Neuron (in vitro differentiated cells): ENCODE results near the gene ASB16.

Source experiments
- H2AFZ ChIP-seq: one replicate; pipeline ENCODE4 v1.6.1; 2013; ENCODE audit warnings: low read depth, mild to moderate bottlenecking, inconsistent platforms, low read length, moderate library complexity
- H3K27me3 ChIP-seq: one replicate; pipeline ENCODE4 v1.6.1; 2013; ENCODE audit warnings: low read length; ENCODE audit not compliant: insufficient read depth
- H3K36me3 ChIP-seq: one replicate; pipeline ENCODE4 v1.6.1; 2013; ENCODE audit warnings: low read length; ENCODE audit not compliant: insufficient read depth
- H3K4me1 ChIP-seq: one replicate; pipeline ENCODE4 v1.6.1; 2013; ENCODE audit warnings: low read length; ENCODE audit not compliant: insufficient read depth
- H3K4me3 ChIP-seq: 2 replicates; pipeline ENCODE4 v1.5.1; 2013; ENCODE audit warnings: mild to moderate bottlenecking, low read length, moderate library complexity
- H3K9me3 ChIP-seq: one replicate; pipeline ENCODE4 v1.6.1; 2013; ENCODE audit warnings: low read length

The ASB16 gene

DNA sequence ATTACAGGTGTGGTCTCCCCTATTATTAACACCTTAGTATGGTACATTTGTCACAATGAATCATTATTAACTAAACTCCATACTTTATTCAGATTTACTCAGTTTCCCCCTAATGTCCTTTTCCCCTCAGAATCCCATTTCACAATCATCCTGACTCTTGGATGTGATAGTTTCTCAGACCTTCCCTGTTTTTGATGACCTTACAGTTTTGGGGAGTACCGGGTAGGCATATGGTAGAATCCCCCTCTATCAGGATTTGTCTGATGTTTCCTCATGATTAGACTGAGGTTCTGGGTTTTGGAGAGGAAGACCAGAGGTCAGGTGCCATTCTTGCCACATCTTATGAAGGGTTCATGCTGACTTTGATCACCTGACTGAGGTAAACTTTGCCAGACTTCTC lies 6.0 kb upstream of the ASB16 start:
- no peak overlapping the region for H2AFZ ChIP-seq
- peaks cover 17% of the 10 kb centered on the region for H3K36me3 ChIP-seq
- H3K4me1 ChIP-seq = peaks cover 4% of the 10 kb centered on the region
- no peaks in the 10 kb centered on the region for H3K9me3 ChIP-seq
- H3K4me3 ChIP-seq = no peak overlapping the region
- no peaks in the 10 kb centered on the region for H3K27me3 ChIP-seq

DNA sequence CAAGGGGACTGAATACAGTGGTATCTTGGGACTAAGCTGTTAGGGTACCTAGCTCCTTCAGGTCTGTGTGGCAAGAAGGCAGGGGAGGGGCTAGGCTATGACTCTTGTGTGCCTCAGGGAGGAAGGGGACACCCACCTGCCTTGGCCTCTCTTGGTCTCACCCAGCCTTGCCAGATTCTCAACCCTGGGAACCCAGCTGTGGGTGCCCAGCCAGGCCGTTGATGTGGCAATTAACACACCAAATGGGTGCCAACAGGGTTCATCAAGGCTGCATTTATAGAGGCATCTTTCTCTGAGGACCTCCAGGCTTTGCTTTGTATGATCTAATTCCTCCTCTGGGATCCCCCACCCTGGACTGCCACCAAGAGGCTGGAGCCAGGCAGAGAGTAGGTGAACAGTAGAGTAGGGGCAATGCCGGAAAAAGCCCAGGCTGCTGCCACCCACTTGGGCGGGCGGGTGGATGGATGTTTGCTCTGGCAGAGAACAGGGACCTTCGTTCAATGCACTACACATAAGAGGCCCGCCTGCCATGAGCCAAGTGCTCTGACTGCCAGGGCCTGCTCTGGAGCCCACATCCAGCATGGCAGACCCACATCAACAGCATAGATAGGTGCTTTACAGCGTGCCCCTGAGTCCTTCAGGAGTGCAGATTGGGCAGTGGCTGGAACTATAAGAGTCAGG lies 3.2 kb upstream of the ASB16 start:
- H3K4me3 ChIP-seq = no peak overlapping the region
- H3K4me1 ChIP-seq = peaks cover 4% of the 10 kb centered on the region
- H3K27me3 ChIP-seq = no peaks in the 10 kb centered on the region
- H3K9me3 ChIP-seq = no peaks in the 10 kb centered on the region
- H3K36me3 ChIP-seq = peaks cover under 1% of the 10 kb centered on the region
- H2AFZ ChIP-seq = no peak overlapping the region

GRCh38 chr17:44170135-44170498 lies 387 bp upstream of the ASB16 start:
- Histone ChIP-seq H2AFZ (no peak overlapping the region), H3K27me3 (no peaks in the 10 kb centered on the region), H3K9me3 (no peaks in the 10 kb centered on the region), H3K4me1 (peaks cover 4% of the 10 kb centered on the region), H3K36me3 (no peaks in the 10 kb centered on the region), H3K4me3 (no peak overlapping the region)

- Histone ChIP-seq H3K27me3 (no peaks in the 10 kb centered on the region), H2AFZ (no peak overlapping the region), H3K4me3 (no peak overlapping the region), H3K36me3 (peaks cover 14% of the 10 kb centered on the region), H3K4me1 (peaks cover 4% of the 10 kb centered on the region), H3K9me3 (no peaks in the 10 kb centered on the region)
Observed at GRCh38 chr17:44171931-44172455, 1.5 kb downstream of the ASB16 start.

GRCh38 chr17:44174427-44174826 lies 3.9 kb downstream of the ASB16 start:
- H3K36me3 ChIP-seq = peaks cover 29% of the 10 kb centered on the region
- H3K4me3 ChIP-seq = no peak overlapping the region
- no peaks in the 10 kb centered on the region for H3K27me3 ChIP-seq
- no peak overlapping the region for H2AFZ ChIP-seq
- no peaks in the 10 kb centered on the region for H3K4me1 ChIP-seq
- no peaks in the 10 kb centered on the region for H3K9me3 ChIP-seq

GRCh38 chr17:44176257-44176656 lies 5.8 kb downstream of the ASB16 start:
- Histone ChIP-seq H3K27me3 (no peaks in the 10 kb centered on the region), H3K4me1 (no peaks in the 10 kb centered on the region), H3K9me3 (no peaks in the 10 kb centered on the region), H3K4me3 (no peak overlapping the region), H3K36me3 (peaks cover 29% of the 10 kb centered on the region), H2AFZ (no peak overlapping the region)

DNA sequence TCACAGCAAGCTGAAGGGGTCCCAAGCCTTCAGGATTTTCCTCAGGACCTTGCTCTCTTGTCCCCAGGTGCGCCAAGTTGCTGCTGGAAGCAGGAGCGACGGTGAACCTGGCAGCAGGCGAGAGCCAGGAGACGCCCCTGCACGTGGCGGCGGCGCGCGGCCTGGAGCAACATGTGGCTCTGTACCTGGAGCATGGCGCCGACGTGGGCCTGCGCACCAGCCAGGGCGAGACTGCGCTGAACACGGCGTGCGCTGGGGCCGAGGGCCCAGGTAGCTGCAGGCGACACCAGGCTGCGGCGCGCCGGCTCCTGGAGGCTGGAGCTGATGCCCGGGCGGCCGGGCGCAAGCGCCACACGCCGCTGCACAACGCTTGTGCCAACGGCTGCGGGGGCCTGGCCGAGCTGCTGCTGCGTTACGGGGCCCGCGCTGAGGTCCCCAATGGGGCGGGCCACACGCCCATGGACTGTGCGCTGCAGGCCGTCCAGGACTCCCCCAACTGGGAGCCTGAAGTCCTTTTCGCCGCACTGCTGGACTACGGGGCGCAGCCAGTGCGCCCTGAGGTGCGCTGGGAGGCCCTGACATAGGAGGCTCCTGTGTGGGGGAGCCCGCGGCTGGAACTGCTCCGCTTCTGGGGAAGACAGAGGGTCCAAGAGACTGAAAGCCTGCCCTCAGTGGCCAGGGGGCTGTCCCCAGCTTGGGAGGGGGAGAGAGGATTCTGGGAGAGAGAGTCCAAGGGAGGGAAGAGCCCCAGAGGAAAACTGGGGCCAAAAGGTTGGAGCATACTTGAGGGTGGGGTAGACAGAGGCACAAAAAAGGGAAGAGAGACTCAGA lies 6.4 kb downstream of the ASB16 start:
- Histone ChIP-seq H3K27me3 (no peaks in the 10 kb centered on the region), H3K4me3 (no peak overlapping the region)

GRCh38 chr17:44177640-44178039 lies 7.1 kb downstream of the ASB16 start:
- no peak overlapping the region for H2AFZ ChIP-seq
- H3K27me3 ChIP-seq = no peaks in the 10 kb centered on the region
- H3K36me3 ChIP-seq = peaks cover 41% of the 10 kb centered on the region
- no peaks in the 10 kb centered on the region for H3K4me1 ChIP-seq
- no peak overlapping the region for H3K4me3 ChIP-seq
- H3K9me3 ChIP-seq = peaks cover 3% of the 10 kb centered on the region

More for the DNA sequence above, 6.4 kb downstream of the ASB16 start:
- no peaks in the 10 kb centered on the region for H3K4me1 ChIP-seq
- H3K9me3 ChIP-seq = peaks cover 3% of the 10 kb centered on the region
- no peak overlapping the region for H2AFZ ChIP-seq
- peaks cover 34% of the 10 kb centered on the region for H3K36me3 ChIP-seq

GRCh38 chr17:44178133-44178532 lies 7.6 kb downstream of the ASB16 start:
- Histone ChIP-seq H3K4me3 (no peak overlapping the region), H3K9me3 (peaks cover 3% of the 10 kb centered on the region), H3K36me3 (peaks cover 44% of the 10 kb centered on the region), H3K4me1 (no peaks in the 10 kb centered on the region), H2AFZ (no peak overlapping the region), H3K27me3 (no peaks in the 10 kb centered on the region)

DNA sequence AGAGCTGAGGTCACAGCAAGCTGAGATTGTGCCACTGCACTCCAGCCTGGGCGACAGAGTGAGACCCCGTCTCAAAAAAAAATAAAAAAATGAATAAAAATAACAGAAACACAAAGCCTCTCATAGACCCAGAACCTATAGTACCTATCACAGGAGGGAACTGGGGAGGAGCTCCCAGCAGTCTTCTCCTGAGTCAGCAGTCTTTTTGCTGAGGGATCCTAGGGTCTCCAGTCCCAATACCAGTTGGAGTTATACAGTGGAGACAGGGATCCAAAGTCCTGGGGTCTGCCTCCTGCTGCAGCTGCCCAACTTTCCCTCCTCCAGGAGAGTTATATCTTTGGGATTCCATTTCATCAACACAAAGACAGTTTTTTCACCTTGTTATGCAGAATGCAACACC lies 12.5 kb downstream of the ASB16 start:
- Histone ChIP-seq H3K27me3 (no peaks in the 10 kb centered on the region), H3K4me3 (no peak overlapping the region), H3K4me1 (peaks cover 17% of the 10 kb centered on the region), H3K9me3 (peaks cover 3% of the 10 kb centered on the region), H3K36me3 (peaks cover 26% of the 10 kb centered on the region), H2AFZ (no peak overlapping the region)

DNA sequence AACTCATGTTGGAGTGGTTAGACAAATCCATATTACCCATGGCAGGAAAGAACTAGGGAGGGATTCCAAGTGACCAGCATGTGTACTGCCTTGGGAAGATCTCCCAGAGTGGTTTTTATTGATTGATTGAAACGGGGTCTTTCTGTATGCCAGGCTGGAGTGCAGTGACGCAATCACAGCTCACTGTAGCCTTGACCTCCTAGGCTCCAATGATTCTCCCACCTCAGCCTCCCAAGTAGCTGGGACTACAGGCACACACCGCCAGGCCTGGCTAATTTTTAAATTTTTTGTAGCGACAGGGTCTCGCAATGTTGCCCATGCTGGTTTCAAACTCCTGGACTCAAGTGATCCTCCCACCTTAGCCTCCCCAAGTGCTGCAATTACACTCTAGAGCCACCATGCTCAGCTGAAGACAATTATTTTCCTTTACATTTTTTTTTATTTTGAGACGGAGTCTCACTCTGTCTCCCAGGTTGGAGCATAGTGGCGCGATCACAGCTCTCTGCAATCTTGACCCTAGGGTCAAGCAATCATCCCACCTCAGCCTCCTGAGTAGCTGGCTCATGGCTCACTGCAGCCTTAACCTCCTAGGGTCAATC lies 13.8 kb downstream of the ASB16 start:
- Histone ChIP-seq H3K9me3 (peaks cover 3% of the 10 kb centered on the region), H3K27me3 (no peaks in the 10 kb centered on the region), H2AFZ (no peak overlapping the region), H3K36me3 (peaks cover 22% of the 10 kb centered on the region), H3K4me3 (no peak overlapping the region), H3K4me1 (peaks cover 20% of the 10 kb centered on the region)

DNA sequence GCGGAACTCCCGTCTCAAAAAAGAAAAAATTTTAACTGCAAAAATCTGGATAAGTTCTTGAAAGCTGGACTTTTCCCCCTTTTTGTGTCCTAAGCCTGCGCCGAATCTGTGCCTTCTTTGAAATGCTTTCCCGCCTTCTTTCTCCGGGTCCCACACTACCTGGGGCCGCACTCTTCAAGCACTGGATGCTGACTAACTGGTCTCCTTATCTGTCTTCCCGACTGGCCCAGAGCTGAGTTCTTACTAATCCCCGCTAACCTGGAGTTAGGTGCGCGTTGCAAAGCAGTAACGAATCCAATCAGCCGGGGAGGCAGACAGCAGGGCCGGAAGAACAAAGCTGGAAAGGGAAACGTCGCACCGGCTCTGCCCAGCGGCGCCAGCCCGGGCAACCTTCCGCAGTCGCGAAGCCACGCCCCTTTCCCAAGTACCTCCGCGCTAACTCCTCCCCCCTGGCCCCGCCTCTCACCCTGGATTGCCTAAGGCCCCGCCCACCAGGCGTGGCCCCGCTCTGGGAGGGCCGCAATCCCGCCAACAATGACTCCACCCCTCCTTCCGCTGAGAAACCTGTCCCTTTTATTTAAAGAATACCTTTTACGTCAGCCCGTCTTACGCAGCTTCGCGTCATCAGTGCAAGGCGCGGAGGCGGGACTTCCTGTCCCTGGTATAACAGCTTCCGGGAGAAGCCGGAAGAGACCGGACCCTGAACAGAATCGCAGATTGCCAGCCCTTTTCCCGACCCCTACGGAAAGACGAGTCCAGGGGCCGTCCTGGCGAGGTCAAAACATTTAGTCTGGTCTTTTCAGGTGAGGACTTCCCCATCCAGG lies 16.0 kb downstream of the ASB16 start, which contains the start of gene TMUB2:
TMUB2 (plus strand) TSS at position 666 of the 824 bp plus-strand sequence. CDS start 737 bp downstream, outside the sequence.
- Histone ChIP-seq H2AFZ (peak within 1 kb of the TSS; percentile 76), H3K36me3 (peaks cover 33% of the 10 kb centered on the region), H3K27me3 (no peaks in the 10 kb centered on the region), H3K9me3 (peaks cover 3% of the 10 kb centered on the region), H3K4me1 (peaks cover 20% of the 10 kb centered on the region), H3K4me3 (peak within 1 kb of the TSS; percentile 72)
